GM12891 (cell line): Measurements from ENCODE around the gene BARHL1.

Experiments
- PAX5 ChIP-seq: IDR thresholded peaks from 2 replicates; pipeline ENCODE4 v1.6.1; 2011; ENCODE audit warnings: low read length, moderate library complexity, mild to moderate bottlenecking; ENCODE audit not compliant: insufficient read depth, severe bottlenecking
- POLR2A ChIP-seq: IDR thresholded peaks from 2 replicates; pipeline ENCODE4 v1.6.1; 2011; ENCODE audit warnings: low read depth, low read length, control low read depth
- POLR2AphosphoS5 ChIP-seq: IDR thresholded peaks from 2 replicates; pipeline ENCODE4 v1.6.1; 2011; ENCODE audit warnings: low read depth, low read length, control low read depth
- POU2F2 ChIP-seq: IDR thresholded peaks from 2 replicates; pipeline ENCODE4 v1.6.1; 2011; ENCODE audit warnings: low read depth, mild to moderate bottlenecking, control low read depth, low read length, moderate library complexity
- SPI1 ChIP-seq: IDR thresholded peaks from 2 replicates; pipeline ENCODE4 v1.6.1; 2011; ENCODE audit warnings: low read depth, low read length, control low read depth
- TAF1 ChIP-seq: IDR thresholded peaks from 2 replicates; pipeline ENCODE4 v1.6.1; 2011; ENCODE audit warnings: low read depth, low read length, control low read depth

DNA sequence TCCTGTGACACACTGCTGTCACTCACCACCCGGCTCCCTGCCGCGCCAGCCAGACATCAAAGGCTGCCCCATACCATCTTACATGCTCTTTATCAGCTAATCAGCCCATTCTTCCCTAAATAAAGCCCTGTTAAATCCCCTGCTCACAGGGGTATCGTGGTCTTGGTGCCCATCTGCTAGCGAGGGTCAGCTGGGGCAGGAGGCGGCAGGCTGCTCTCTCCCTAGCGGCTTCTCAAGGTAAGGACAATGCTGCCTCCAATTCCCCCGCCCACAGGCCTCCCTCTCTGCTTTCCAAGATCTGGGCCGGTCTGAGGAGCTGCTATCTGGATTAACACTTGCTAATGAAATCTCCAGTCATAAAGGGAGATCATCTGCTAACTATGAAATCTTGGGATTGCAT is 26.8 kb downstream of the BARHL1 start:
- TF ChIP-seq POLR2AphosphoS5 = no peak
- no peak for TF ChIP-seq POLR2A
- no peak for TF ChIP-seq TAF1
- TF ChIP-seq SPI1 = no peak
- no peak for TF ChIP-seq PAX5
- no peak for TF ChIP-seq POU2F2
